GM12891 (cell line): ENCODE data around the gene ANP32B.

ENCODE experiments used
- POLR2AphosphoS5 ChIP-seq: IDR thresholded peaks from 2 replicates; pipeline ENCODE4 v1.6.1; 2011; ENCODE audit warnings: low read depth, low read length, control low read depth
- TAF1 ChIP-seq: IDR thresholded peaks from 2 replicates; pipeline ENCODE4 v1.6.1; 2011; ENCODE audit warnings: low read depth, low read length, control low read depth

DNA sequence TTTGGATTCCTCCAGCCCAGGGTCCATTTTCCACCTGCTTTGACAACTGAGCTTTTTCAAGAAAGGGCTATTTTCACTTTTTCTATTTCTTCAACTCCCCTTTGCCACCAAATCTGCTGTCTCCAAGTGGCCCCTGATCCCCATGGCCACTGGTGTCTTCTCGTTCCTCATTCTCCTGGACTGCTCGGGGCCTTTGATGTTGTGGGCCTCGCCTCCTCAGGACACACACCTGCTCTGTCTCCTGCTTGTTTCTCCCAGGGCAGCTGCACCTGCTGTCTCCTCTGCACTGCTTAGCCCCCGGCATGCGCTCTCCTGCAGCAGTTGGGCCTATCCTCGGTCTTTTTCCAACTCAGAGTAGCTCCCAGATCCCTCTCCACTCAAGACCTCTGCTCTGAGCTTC lies 57.1 kb downstream of the ANP32B start:
- TF ChIP-seq POLR2AphosphoS5 (no peak), TAF1 (no peak)
